Adipose tissue (tissue), 3 donors: ENCODE data around the gene CXCR3. TPM values are rescaled to one million over a fixed set of nuclear protein-coding genes. Genes with fewer than 3 reads are reported as not detected.
"Not testable (repeated sequence)": the region's sequence is repeated elsewhere in the genome, so short reads cannot be mapped to it uniquely, and the experiment has no call there.

Source experiments
- H3K27ac ChIP-seq: one replicate; pipeline ENCODE4 v1.5.1; 2013; ENCODE audit warnings: low read depth, low read length
- WGBS, 3 donors: extraction: QIAGEN DNeasy Blood & Tissue Kit; methylation state at CpG; one replicate each; pipeline ENCODE4 v1.1.7; 2013; 5-methylcytosine and 5-hydroxymethylcytosine counted together
- polyA plus RNA-seq, 3 donors: library from polyadenylated mRNA; stranded (reverse); fragments of 200-250 nt; gene quantifications; one replicate each; pipeline ENCODE4 v1.2.3, GENCODE V29; 2013
- donor health status: healthy with polysubstance abuse.
- donor health status: Bipolar disorder and iron deficiency.
- donor health status: healthy.

The CXCR3 gene
- polyA plus RNA-seq, 3 donors: 0.12 to 0.36 (median 0.22) TPM

- H3K27ac ChIP-seq: no peak within 1 kb of the TSS
- 96 to 98% (median 98%) methylated on average over 16 to 47 of the region's 48 CpGs for WGBS, 3 donors
Observed at GRCh38 chrX:71578253-71579135, 39.8 kb downstream of the CXCR3 start, which contains the start of gene GCNA. TSS of gene GCNA (plus strand) at chrX:71578437. CDS start at chrX:71580822, 2,385 bp downstream.

- H3K27ac ChIP-seq: no peak overlapping the region
- WGBS, 3 donors: 79 to 93% (median 84%) methylated on average over 13 to 24 of the region's 24 CpGs
Observed at GRCh38 chrX:71577682-71578081, 40.6 kb downstream of the CXCR3 start.

- 67 to 87% (median 79%) methylated on average over 2 of the region's 2 CpGs for WGBS, 3 donors
Observed at GRCh38 chrX:71573590-71573989, 44.7 kb downstream of the CXCR3 start.

GRCh38 chrX:71571390-71571789 lies 46.9 kb downstream of the CXCR3 start:
- WGBS, 3 donors: 91 to 95% (median 93%) methylated on average over 8 of the region's 8 CpGs
- not testable (repeated sequence) for H3K27ac ChIP-seq

More at GRCh38 chrX:71573590-71573989, 44.7 kb downstream of the CXCR3 start:
- no peak overlapping the region for H3K27ac ChIP-seq

Other genes with a start within 250 kb of the CXCR3 start
- 10 to 100 TPM; 23.6 to 44.7 (median 39.4) TPM for gene OGT, start 85.4 kb downstream of the CXCR3 start, polyA plus RNA-seq
- 1 to 10 TPM in 2 of 3 donors, under 1 TPM in 1; 0.67 to 1.8 (median 1.7) TPM for gene GCNA, start 40.1 kb downstream of the CXCR3 start, polyA plus RNA-seq
- 1 to 10 TPM in 1 of 3 donors, under 1 TPM in 1, not detected in 1; 0.40 to 1.2 TPM for gene CXorf49, start 99.8 kb upstream of the CXCR3 start, polyA plus RNA-seq
- gene CXorf49B, start 144.8 kb upstream of the CXCR3 start, polyA plus RNA-seq: 1 to 10 TPM in 1 of 3 donors, under 1 TPM in 1, not detected in 1; 0.40 to 1.2 TPM